ENCODE measurements around the gene TIGD1. TPM values are rescaled to one million over a fixed set of nuclear protein-coding genes. Genes with fewer than 3 reads are reported as not detected.

The TIGD1 gene
- total RNA-seq, 2 donors from 2014 or later = 3.6 to 4.2 TPM

GRCh38 chr2:232592772-232593395 lies 42.5 kb upstream of the TIGD1 start:
- no peak overlapping the region for H3K4me3 ChIP-seq
- WGBS, 2 donors = 88 to 89% methylated on average over 3 of the region's 3 CpGs
- H3K9me3 ChIP-seq = no peaks in the 10 kb centered on the region
- H3K4me1 ChIP-seq = peaks cover 11% of the 10 kb centered on the region
- H3K27ac ChIP-seq = no peak overlapping the region
- DNase-seq (no peak), ATAC-seq (peak; percentile 3)
- intact Hi-C loops (cut with DNase I) = no loop called here
- no peak for TF ChIP-seq POLR2A (IDR thresholded peaks at IDR 0.05)
- TF ChIP-seq CTCF (IDR thresholded peaks at IDR 0.05) = no peak
- H3K27me3 ChIP-seq = no peaks in the 10 kb centered on the region
- H3K36me3 ChIP-seq (replicated peaks in 1 of 2; ENCODE audit: insufficient read depth in 1 of 2, low read depth in 2 of 2) = no peaks in the 10 kb centered on the region

- 43 to 63% methylated on average over 18 of the region's 18 CpGs for WGBS, 2 donors
- Histone ChIP-seq H3K27me3 (no peaks in the 10 kb centered on the region), H3K4me1 (peaks cover 11% of the 10 kb centered on the region), H3K27ac (peak overlapping the region in 3 of 4 donors; percentile 20 to 57 (median 51)), H3K9me3 (no peaks in the 10 kb centered on the region), H3K36me3 (replicated peaks in 1 of 2; ENCODE audit: insufficient read depth in 1 of 2, low read depth in 2 of 2) (no peaks in the 10 kb centered on the region), H3K4me3 (no peak overlapping the region)
- DNase-seq (peak; percentile 81 to 88 (median 86)), ATAC-seq (peak; percentile 94)
- TF ChIP-seq POLR2A (IDR thresholded peaks at IDR 0.05) (no peak), CTCF (IDR thresholded peaks at IDR 0.05) (no peak)
- intact Hi-C loops (cut with DNase I) = no loop called here
Measured at GRCh38 chr2:232588680-232589585, 38.6 kb upstream of the TIGD1 start.

GRCh38 chr2:232588031-232588430 lies 37.7 kb upstream of the TIGD1 start:
- Histone ChIP-seq H3K9me3 (no peaks in the 10 kb centered on the region), H3K27ac (peak overlapping the region in 1 of 4 donors; percentile 51), H3K36me3 (replicated peaks in 1 of 2; ENCODE audit: insufficient read depth in 1 of 2, low read depth in 2 of 2) (no peaks in the 10 kb centered on the region), H3K4me1 (peaks cover 11% of the 10 kb centered on the region), H3K27me3 (no peaks in the 10 kb centered on the region), H3K4me3 (no peak overlapping the region)
- 89% methylated on average over 7 of the region's 8 CpGs; no CpG with 5 or more reads in 1 of the 2 donors for WGBS, 2 donors
- DNase-seq = no peak
- intact Hi-C loops (cut with DNase I) = no loop called here
- no peak for TF ChIP-seq CTCF (IDR thresholded peaks at IDR 0.05)
- TF ChIP-seq POLR2A (IDR thresholded peaks at IDR 0.05) = no peak
- ATAC-seq = no peak

- Histone ChIP-seq H3K4me1 (peaks cover 11% of the 10 kb centered on the region), H3K9me3 (no peaks in the 10 kb centered on the region), H3K27ac (no peak overlapping the region), H3K4me3 (no peak overlapping the region), H3K36me3 (replicated peaks in 1 of 2; ENCODE audit: insufficient read depth in 1 of 2, low read depth in 2 of 2) (no peaks in the 10 kb centered on the region), H3K27me3 (no peaks in the 10 kb centered on the region)
- no peak for ATAC-seq
- DNase-seq = no peak
- TF ChIP-seq POLR2A (IDR thresholded peaks at IDR 0.05) (no peak), CTCF (IDR thresholded peaks at IDR 0.05) (no peak)
- 82 to 90% methylated on average over 7 of the region's 7 CpGs for whole genome bisulfite sequencing, 2 donors
- intact Hi-C loops (cut with DNase I) = no loop called here
Measured at GRCh38 chr2:232587512-232587911, 37.2 kb upstream of the TIGD1 start.

All from body of pancreas (tissue), 4 donors.